GM18520 (cell line): ENCODE measurements around the gene TUBGCP6.

ENCODE experiments used
- ATAC-seq: cut with Tn5 transposase; IDR thresholded peaks from one replicate; pipeline ENCODE4 v1.9.1; 2021; ENCODE audit not compliant: unreplicated experiment

TUBGCP6 gene

DNA sequence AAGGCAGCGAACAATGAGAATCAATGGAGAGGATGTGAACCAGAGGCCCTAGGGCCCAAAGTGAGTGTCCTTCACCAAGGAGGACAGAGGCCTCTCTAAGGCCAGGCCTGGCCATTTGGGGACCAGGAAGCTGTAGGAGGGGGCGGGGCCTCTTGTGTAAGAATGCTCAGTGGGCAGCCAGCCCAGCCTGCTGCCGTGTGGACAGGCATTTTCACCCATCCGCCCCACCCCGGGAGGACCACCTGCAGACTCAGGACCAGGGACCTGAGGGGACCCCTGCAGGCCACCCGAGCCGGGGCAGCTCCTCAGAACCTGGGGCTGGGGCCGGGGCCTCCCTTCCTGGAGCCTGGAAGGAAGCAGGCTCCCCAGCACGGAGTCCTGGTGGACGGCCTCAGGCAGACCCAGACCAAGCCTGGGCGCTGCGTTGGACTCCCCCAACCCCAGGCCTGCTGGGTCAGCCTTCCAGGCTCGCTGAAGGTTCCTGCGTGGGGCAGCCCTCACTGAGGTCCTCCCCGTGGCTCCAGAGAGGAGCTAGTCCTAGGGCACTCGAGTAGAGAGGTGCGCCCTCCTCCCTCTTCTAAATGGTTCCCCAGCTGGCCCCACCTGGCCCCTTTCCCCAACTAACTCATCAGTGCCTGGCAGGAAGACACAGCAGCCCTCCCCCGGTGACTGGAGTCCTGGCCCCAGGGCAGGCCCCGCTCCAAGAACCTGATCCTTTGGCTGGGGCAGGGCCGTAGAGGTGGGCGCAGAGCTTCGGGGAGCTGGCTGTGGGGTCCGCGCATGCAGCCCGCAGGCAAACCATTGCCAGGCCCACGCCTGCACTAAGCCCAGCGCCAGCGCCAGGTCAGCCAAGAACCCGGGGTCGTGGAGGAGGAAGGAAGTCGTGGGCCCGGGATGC, 60.6 kb downstream of the TUBGCP6 start:
- ATAC-seq, result no peak

DNA sequence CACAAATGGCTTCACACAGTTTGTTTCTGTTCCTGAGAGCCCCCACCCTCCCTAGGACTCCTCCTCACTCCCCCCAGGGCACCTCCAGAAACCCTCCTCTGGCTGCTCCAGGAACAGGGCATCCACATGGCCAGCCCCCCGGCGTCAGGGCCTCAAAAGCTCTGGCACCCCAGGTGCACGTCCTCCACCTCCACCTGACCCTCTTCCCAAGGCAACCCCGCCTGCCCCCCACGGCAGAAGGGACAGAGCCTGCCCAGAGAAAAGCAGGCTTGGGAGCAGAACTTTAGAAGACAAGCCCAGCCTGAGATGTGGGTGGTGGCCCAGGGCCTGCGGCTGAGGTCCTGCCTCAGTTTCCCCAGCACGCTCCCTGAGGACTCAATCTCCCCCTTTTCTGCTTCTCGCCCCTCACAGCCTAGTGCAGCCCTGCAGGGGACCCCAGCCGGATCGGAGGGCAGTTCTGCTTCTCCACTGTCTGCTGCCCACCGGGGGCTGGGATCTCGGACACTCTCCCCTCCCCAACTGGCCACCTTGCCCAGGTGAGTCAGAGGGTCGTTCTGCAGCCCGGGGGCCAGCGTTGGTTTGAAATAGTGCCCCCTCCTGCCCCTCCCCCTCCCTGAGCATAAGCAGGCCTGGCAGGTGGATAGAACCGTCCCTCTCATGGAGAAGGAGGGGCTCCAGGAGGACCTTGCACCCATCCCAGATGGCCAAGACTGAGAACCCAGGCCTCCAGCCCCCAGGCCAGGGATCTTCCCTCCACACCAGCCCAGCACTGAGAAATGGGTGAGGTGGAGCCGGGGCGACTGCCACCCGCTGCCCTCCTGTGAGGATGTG, 61.5 kb downstream of the TUBGCP6 start:
- ATAC-seq, result no peak

DNA sequence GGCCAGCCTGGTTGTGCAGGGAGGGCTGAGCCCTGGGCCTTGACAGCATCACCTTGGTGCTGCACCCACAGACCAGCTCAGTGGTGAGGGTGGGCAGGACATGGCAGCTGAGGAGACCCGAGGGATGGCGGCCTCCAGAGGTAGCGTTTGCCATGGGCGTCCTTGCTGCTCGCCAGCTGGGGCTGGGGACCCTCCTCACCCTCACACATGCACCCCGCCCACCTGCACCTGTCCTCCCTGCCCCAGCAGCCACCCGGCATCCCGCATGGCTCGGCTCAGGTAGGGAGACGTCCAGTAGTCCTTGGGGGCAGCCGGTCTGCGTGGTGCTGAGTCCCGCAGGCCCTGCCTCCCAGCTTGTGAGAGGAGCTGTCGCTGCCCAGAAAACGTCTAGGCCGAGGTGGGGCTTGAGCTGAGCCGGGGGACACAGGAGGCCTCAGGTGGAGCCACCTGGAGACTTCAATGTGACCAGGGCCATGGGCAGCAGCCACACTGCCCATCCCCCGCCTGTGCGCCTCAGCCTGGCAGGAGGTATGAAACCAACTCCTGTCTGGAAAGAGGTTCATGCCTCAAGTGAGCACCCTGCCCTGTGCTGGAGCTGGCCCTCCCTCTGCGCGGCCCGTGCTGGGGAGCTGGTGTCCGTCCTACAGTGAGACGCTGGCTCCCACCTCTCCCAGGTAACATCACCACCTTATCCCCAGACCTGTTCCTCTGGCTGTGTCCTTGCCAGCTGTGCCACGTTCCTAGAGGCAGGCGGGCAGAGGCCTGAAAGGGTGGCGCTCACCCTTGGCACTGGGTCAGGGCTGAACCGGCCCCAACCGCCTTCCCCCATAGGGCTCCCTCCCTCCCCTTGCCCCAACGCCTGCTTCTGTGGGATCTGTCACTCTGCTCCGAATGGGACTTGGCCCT, 62.4 kb downstream of the TUBGCP6 start:
- no peak for ATAC-seq

DNA sequence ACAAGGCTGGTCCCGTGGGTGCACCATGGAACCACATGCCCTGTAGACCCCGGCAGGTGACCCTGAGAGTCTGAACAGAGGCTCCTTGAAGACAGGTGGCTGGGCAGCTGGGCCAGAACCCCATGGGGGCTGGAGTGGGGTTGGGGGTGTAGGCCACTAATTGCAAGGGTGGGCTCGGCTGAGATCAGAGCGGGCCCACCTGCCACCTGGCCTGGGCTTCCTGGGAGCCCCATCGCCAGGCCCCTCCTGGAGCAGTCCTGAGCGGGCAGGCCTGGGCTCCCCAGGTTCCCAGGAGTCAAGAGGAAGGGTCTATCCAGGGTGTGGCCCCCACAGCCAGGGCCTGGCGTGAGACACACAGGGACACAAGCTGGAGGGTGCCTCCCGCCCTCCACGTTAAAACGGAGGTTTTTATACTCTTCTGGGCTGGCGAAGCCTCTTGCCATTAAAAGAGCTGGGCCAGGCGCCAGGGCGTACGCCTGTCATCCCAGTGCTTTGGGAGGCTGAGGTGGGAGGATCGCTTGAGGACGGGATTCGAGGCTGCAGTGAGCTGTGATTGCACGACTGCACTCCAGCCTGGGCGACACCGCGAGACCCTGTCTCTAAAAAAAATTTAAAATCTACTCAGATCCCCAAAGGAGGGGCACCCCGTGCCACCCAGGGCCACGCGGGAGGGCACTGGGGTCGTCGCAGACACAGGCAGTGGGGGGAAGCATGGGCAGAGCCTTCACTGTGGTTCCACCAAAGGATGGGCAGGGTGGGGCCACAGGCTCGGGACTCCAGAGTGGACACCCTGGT, 63.9 kb downstream of the TUBGCP6 start:
- ATAC-seq, result no peak

DNA sequence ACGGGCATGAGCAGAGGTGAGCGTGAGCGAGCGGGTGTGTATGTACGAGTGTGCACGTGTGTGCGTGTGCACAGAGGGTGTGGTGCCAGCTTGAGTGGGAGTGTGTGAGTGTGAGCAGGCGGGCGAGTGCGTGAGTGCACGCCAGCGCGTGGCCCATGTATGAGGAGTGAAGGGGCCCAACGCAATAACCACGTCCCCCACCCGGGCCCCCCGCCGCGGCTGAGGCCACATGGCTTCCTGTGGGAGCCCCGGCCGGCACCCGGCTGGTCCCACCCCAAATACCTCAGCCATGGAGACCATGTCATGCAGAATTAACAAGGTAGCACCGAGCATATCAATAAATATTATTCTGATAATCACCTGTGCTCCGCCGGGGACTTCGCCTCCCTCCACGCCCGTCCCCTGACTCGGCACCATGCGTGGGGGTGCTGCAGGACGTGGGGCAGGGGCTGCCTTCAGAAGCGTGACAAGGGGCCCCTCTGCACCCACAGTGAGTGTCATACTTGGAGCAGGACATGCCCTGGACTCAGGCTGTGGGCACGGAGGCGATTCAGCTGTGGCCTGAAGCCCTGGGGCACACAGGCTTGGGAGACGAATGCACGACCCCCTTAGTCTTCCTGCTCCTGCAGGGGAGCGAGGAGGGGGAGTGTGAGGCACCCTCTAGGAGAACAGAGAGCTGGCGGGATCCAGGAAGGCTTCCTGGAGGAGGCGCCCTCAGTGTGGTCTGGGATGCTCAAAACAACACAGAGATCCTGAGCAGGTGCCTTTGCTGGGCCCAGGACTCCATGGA, 64.7 kb downstream of the TUBGCP6 start:
- no peak for ATAC-seq

DNA sequence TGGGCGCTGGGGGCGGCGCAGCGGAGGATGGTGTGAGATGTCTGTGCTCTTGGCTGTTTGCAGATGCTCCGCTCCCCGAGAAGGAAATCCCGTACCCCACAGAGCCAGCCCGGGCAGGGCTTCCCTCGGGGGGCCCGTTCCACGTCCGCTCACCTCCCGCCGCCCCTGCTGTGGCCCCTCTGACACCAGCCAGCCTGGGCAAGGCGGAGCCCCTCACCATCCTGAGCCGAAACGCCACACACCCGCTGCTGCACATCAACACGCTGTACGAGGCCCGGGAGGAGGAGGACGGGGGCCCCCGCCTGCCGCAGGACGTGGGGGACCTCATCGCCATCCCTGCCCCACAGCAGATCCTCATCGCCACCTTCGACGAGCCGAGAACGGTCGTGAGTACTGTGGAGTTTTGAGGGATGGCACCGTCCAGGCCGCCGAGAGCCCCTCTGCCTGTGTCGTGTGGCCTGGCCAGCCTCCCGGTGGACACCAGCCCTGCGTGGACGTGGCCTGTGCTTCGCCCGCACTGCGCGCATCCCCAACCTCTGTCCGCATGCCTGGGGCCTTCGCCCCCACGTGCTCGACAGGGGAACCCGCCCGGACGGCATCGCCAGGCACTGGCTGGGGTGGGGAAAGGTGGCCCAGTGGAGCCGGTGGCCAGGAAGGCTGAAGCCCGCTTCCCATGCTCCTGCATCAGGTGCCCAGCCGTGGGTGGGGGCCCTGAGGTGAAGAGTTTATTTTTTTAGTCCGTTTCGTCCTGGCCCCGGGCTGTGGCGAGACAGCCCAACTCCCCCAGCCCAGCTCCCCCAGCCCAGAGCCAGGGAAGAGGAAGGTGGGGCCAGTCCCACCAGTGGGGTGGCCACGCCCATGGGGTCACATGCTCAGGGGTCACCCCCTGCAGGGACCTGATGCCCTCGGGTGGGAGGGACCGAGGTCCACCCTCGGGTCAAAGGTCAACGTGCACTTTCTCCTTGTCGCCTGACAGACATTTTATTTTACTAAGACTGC, 65.7 kb downstream of the TUBGCP6 start:
- no peak for ATAC-seq

DNA sequence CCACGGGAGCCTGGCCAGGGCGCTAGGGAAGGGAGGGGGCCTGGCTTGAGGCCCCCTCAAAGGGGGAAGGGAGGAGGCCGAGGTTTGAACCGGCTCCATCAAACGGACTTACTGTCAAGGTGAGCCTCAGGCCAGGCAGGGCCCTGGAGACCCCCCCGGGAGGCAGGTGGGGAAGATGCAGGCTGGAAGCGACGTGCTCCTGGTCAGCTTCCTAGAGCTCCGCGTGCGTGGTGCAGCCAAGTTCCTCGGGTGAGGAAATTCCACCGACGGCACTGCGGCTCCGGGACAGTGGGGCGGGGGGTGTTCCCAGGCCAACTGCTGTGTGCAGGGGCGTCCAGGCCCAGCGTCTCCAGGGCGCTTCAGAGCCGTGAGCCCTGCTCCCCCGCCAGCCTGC, 66.4 kb downstream of the TUBGCP6 start:
- no peak for ATAC-seq

DNA sequence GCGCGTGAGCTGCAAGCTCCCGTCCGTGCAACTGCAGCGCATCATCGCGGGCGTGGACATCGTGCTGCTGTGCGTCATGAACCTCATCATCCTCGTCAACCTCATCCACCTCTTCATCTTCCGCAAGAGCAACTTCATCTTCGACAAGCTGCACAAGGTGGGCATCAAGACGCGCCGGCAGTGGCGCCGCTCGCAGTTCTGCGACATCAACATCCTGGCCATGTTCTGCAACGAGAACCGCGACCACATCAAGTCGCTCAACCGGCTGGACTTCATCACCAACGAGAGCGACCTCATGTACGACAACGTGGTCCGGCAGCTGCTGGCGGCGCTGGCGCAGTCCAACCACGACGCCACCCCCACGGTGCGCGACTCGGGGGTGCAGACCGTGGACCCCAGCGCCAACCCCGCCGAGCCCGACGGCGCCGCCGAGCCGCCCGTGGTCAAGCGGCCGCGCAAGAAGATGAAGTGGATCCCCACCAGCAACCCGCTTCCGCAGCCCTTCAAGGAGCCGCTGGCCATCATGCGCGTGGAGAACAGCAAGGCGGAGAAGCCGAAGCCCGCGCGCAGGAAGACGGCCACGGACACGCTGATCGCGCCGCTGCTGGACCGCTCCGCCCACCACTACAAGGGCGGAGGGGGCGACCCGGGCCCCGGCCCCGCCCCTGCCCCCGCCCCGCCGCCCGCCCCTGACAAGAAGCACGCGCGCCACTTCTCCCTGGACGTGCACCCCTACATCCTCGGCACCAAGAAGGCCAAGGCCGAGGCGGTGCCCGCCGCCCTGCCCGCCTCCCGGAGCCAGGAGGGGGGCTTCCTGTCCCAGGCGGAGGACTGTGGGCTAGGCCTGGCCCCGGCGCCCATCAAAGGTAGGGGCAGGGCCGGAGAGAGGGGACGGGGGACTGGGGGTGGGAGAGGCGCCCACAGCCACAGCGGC, 67.0 kb downstream of the TUBGCP6 start:
- ATAC-seq, result no peak

DNA sequence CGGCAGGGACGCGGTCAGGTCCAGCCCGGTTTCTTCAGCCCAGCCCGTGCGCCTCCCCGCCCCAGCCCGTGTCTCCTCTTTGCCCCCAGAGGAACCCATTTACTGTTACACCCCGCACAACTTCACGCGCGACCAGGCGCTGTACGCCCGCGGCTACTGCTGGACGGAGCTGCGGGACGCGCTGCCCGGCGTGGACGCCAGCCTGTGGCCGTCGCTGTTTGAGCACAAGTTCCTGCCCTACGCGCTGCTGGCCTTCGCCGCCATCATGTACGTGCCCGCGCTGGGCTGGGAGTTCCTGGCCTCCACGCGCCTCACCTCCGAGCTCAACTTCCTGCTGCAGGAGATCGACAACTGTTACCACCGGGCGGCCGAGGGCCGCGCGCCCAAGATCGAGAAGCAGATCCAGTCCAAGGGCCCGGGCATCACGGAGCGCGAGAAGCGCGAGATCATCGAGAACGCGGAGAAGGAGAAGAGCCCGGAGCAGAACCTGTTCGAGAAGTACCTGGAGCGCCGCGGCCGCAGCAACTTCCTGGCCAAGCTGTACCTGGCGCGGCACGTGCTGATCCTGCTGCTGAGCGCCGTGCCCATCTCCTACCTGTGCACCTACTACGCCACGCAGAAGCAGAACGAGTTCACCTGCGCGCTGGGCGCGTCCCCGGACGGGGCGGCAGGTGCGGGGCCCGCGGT, 67.8 kb downstream of the TUBGCP6 start:
- ATAC-seq, result no peak

DNA sequence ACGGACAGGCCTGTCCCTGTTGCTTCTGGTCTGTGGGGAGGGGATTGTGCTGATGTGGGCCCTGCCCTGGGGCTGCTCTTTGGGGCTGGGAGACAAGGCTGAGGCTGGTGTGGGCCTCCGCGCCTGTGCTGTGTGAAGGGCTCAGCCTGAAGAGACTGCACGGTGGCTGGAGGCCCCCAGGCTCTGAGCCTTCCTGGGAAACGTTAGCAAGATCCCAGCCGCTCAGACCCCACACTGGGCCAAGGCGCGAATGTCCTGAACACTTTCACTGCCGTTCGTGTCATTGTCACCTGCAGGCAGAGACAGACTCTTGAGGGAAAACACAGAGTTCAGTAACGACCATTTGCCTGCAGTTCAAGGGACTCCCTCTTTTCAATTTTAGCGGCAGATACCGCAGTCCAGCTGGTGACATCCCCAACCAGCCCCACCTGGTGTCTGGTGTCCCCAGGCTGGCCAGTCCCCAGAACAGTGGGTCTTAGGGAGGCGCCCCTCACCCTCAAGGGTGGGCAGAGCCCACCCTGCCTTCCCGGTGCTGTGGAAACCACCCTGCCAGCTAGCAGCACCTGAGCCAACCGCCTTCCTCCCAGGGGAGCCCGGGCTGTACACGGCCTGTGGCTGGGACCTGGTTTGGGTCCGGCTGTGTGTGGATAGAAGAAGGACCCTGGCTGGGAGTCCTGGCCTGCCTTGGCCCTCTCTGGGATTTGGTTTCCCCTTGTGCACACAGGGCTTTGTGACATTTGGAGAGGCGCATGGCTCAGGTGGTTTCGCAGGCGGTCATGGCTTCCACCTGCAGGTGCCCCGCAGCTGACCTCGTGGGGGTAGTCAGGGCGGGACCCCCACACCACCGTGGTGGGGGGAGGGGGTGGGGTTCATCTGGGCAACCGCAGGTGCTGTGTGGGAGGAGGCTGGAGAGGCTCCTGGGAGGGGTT, 68.6 kb downstream of the TUBGCP6 start:
- no peak for ATAC-seq

DNA sequence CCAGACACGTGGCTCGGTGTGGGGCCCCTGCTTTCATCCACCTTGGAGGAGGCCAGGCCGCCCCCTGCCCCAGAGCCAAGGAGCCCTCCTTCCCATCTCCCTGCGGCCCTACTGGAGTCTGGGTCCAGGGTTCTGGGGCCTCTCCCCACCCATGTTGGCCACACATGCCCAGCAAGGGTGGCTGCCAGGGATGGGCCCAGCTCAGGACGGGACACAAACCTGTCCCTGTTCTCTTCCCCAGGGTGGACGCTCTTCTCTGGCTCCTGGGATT, 69.7 kb downstream of the TUBGCP6 start:
- no peak for ATAC-seq

DNA sequence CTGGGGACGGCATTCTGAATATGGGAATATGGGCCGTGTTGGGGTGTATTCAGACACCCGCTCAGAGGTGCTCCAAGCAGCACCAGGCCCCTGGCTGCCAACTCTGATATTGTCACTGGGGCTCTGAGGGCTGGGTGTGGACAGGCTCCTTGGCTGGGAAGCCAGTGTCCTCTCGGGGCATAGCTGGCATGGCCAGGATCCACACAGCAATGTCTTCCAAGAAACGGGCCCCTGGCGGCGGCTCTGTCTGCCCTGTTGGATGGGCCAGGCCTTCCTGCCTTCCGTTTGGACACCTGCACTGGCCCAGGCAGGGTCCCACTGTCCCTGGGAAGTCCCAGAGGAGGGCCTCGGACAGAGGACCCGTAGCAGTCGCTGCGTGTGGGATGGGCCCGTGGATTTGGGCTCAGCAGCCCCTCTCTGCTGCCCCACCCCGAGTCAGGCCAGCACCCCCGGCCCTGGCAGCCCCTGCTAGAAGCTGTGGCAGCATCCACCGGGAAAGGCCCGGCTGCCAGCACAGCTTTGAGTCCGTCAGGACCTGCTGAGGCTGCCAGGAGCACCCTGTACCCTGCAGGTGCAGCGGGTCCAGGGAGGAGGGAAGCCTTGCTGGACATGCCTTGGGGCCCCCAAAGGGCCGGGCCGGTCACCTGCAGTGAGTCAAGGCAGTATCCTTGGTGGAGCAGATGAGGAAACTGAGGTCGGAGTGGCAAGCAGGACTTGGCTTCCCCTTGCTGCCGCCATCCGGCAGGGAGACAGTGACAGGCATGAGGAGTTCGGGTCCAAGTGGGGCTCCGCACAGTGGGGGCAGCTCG, 70.2 kb downstream of the TUBGCP6 start:
- ATAC-seq, result no peak

DNA sequence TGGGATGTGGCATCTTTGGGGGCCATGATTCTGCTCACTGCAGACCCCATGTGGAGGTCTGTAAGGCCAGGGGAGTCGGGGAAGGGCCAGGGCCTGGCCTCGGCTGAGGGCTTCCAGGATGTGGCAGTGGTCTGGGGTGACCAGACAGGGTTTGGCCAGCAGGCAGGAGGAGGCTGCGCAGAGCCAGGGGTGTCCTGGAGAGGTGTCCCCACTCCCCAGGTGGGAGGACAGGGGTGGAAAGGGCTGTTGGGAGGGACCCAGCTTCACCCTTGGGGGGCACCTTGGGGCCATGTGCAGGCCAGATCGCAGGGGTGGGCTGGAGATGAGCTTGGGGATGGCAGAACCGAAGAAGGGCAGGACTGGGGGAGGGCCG, 70.9 kb downstream of the TUBGCP6 start:
- no peak for ATAC-seq

DNA sequence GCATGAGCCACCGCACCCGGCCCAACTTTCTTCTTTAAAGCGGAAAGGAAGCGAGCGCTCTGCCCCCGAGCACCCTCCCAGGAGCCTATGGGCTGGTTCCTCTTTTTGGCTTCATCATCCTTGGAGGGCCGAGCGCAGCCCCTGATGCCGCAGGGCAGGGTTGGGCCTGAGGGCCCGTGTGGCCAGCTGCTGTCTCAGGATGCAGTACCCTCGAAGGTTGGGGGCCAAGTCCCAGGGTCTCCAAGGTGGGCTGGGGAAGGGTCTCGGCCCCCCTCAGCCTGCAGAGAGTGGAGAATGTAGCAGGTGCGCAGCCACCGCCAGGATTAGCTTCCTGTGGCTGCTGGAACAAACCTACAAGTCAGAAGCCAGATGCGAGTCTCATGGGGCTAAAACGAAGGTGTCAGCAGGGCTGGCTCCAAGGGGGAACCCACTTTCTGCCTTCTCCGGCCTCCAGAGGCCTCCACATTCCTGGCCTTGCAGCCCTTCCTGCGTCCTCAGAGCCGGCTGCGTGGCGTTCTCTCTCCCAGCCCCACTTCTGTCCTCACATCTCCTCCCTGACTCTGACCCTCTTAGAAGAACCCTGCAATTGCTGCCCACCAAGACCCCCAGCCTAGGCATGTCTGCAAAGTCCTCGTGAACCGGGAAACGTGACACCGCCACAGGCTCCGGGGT, 71.4 kb downstream of the TUBGCP6 start:
- ATAC-seq, result no peak
